B cell (primary cell): ENCODE results near the gene CCL23. TPM values are rescaled to one million over a fixed set of nuclear protein-coding genes. Genes with fewer than 3 reads are reported as not detected.
A peak's percentile ranks its signal among the peaks of the same experiment; 100 is the strongest.

Experiments
- ATAC-seq: fragments of 200-7000 bp; cut with Tn5 transposase; one replicate; pipeline ENCODE4 v1.10.0; 2021; ENCODE audit warnings: low read depth, mild to moderate bottlenecking, moderate number of reproducible peaks, moderate library complexity
- CTCF ChIA-PET: fragments of 350-600 bp; sonication (Branson Sonifier 250); formaldehyde crosslinking; loops from one replicate; lab custom pipeline; 2021; ENCODE audit warnings: antibody characterized with exemption, inconsistent platforms; lab: Charles Lee
- POLR2A ChIA-PET: fragments of 350-600 bp; sonication (Branson Sonifier 250); formaldehyde crosslinking; loops from one replicate; lab custom pipeline; 2021; ENCODE audit warnings: antibody characterized with exemption; lab: Charles Lee
- DNase-seq: peaks from one replicate; pipeline ENCODE4 v3.0.0; 2013
- H2AFZ ChIP-seq: 2 replicates; pipeline ENCODE4 v1.6.1; 2012; ENCODE audit warnings: mild to moderate bottlenecking, low read depth, low read length; ENCODE audit not compliant: insufficient read depth, poor library complexity, severe bottlenecking
- H3K27ac ChIP-seq, 2 donors: 1 replicate in 1 of 2; 2 replicates in 1 of 2; pipeline ENCODE4 v1.5.1; 2012 to 2013; ENCODE audit warnings: low read length in 2 of 2, mild to moderate bottlenecking in 2 of 2, moderate library complexity in 1 of 2
- H3K27me3 ChIP-seq, 4 experiments: fragments of 200-600 bp in 1 of 4; sonication (generic) in 1 of 4; replicated peaks in 1 of 4; 1 replicate in 2 of 4; 2 replicates in 2 of 4; pipeline versions ENCODE4 v1.6.1 to v1.7.0; 2013 to 2016; ENCODE audit warnings: low read length in 3 of 4, mild to moderate bottlenecking in 2 of 4, mixed read lengths in 1 of 4, moderate library complexity in 1 of 4; ENCODE audit not compliant: insufficient read depth in 4 of 4, control insufficient read depth in 3 of 4; ENCODE audit errors: control extremely low read depth in 1 of 4
- H3K36me3 ChIP-seq, 2 experiments: replicated peaks in 1 of 2; 1 replicate in 1 of 2; 2 replicates in 1 of 2; pipeline versions ENCODE4 v1.6.1 to v1.7.1; 2013; ENCODE audit warnings: low read length in 1 of 2; ENCODE audit not compliant: insufficient read depth in 2 of 2, control insufficient read depth in 1 of 2; ENCODE audit errors: control extremely low read depth in 1 of 2, extremely low read depth in 1 of 2
- H3K4me1 ChIP-seq, 2 donors: fragments of 200-600 bp in 1 of 2; sonication (generic) in 1 of 2; 1 replicate in 1 of 2; 2 replicates in 1 of 2; pipeline versions ENCODE4 v1.5.1 to v1.6.1; 2013 to 2017; ENCODE audit warnings: low read length in 2 of 2; ENCODE audit not compliant: control insufficient read depth in 2 of 2, insufficient read depth in 2 of 2
- H3K4me2 ChIP-seq: replicated peaks from 2 replicates; pipeline ENCODE3; 2012; ENCODE audit warnings: mild to moderate bottlenecking, low read depth, low read length; ENCODE audit not compliant: poor library complexity, severe bottlenecking
- H3K4me3 ChIP-seq, 5 experiments: fragments of 200-600 bp in 1 of 5; sonication (generic) in 1 of 5; 1 replicate in 3 of 5; 2 replicates in 2 of 5; pipeline versions ENCODE4 v1.5.1 to v1.7.0; 2011 to 2016; ENCODE audit warnings: low read length in 4 of 5, mild to moderate bottlenecking in 4 of 5, low read depth in 2 of 5, control low read depth in 1 of 5, moderate library complexity in 1 of 5; ENCODE audit not compliant: insufficient read depth in 1 of 5; ENCODE audit errors: control extremely low read depth in 1 of 5, extremely low read depth in 1 of 5
- H3K79me2 ChIP-seq: fragments of 200-600 bp; sonication (generic); one replicate; pipeline ENCODE4 v1.6.0; 2016; ENCODE audit warnings: low read length; ENCODE audit not compliant: control insufficient read depth, insufficient read depth
- H3K9ac ChIP-seq: fragments of 200-600 bp; sonication (generic); 2 replicates; pipeline ENCODE4 v1.6.1; 2017; ENCODE audit warnings: mild to moderate bottlenecking, low read length, moderate library complexity
- H3K9me3 ChIP-seq, 3 donors: one replicate each; pipeline versions ENCODE4 v1.6.1 to v1.7.1; 2013; ENCODE audit warnings: low read length in 2 of 3; ENCODE audit not compliant: control insufficient read depth in 2 of 3, insufficient read depth in 1 of 3; ENCODE audit errors: control extremely low read depth in 1 of 3
- H4K20me1 ChIP-seq: 2 replicates; pipeline ENCODE4 v1.6.0; 2012; ENCODE audit warnings: mild to moderate bottlenecking, low read length; ENCODE audit not compliant: insufficient read depth, control insufficient read depth, poor library complexity, severe bottlenecking
- H3K27ac Mint-ChIP-seq: one replicate; pipeline ENCODE4 v1.8.0; 2021; ENCODE audit warnings: mixed read lengths
- H3K27me3 Mint-ChIP-seq: one replicate; pipeline ENCODE4 v1.8.0; 2021; ENCODE audit warnings: mixed read lengths
- H3K4me1 Mint-ChIP-seq: one replicate; pipeline ENCODE4 v1.8.0; 2021; ENCODE audit warnings: mixed read lengths
- H3K4me3 Mint-ChIP-seq: one replicate; pipeline ENCODE4 v1.8.0; 2021; ENCODE audit warnings: mixed read lengths
- H3K9me3 Mint-ChIP-seq: one replicate; pipeline ENCODE4 v1.8.0; 2022; ENCODE audit warnings: mixed read lengths; ENCODE audit not compliant: insufficient read depth
- CTCF ChIP-seq: fragments of 200-600 bp; IDR thresholded peaks from one replicate; pipeline ENCODE4 v1.8.0; 2022; ENCODE audit warnings: antibody characterized with exemption, mild to moderate bottlenecking
- EZH2 ChIP-seq: IDR thresholded peaks from 2 replicates; pipeline ENCODE4 v1.6.1; 2012; ENCODE audit warnings: borderline replicate concordance, low read depth, mild to moderate bottlenecking, moderate library complexity, low read length; ENCODE audit not compliant: insufficient read depth, poor library complexity, severe bottlenecking
- WGBS: methylation state at CpG from one replicate; pipeline ENCODE4 v1.1.5; 2013; ENCODE audit warnings: missing lambda C conversion rate; ENCODE audit not compliant: insufficient coverage; 5-methylcytosine and 5-hydroxymethylcytosine counted together
- intact Hi-C: fragments of 100-400 bp; cut with micrococcal nuclease; formaldehyde crosslinking; loops from one replicate; pipeline ENCODE4 v1.10.0; 2022
- polyA plus RNA-seq: library from polyadenylated mRNA; depleted of rRNA; stranded (reverse); fragments of >200 nt; gene quantifications from 2 replicates; pipeline ENCODE4 v1.2.3, GENCODE V29; 2012
- total RNA-seq, 2 donors: library from RNA; stranded (reverse); fragments of 120-200 nt in 1 of 2; gene quantifications; 1 replicate in 1 of 2; 2 replicates in 1 of 2; pipeline versions ENCODE4 v1.2.3 to v1.2.4, GENCODE V29; 2013 to 2022

Gene CCL23
- total and polyA plus RNA-seq, 2 donors (not counting 1 experiment from before 2014, with no cell fraction given) = 0.61 TPM; not detected in 1

- no peak overlapping the region for H3K27ac Mint-ChIP-seq
- Histone ChIP-seq H3K9ac (no peak overlapping the region), H3K36me3 (no peaks in the 10 kb centered on the region), H3K27ac (no peak overlapping the region), H3K4me1 (peaks cover 0 to 3% of the 10 kb centered on the region in 2 donors), H3K27me3 (peaks cover 0 to 3% (median 1%) of the 10 kb centered on the region in 4 experiments), H3K4me3 (no peak overlapping the region), H2AFZ (no peak overlapping the region), H3K9me3 (no peaks in the 10 kb centered on the region), H4K20me1 (no peaks in the 10 kb centered on the region), H3K4me2 (no peak overlapping the region), H3K79me2 (no peaks in the 10 kb centered on the region)
- peaks cover 13% of the 10 kb centered on the region for H3K27me3 Mint-ChIP-seq
- intact Hi-C loops = no loop called here
- H3K4me3 Mint-ChIP-seq = no peak overlapping the region
- peaks cover 4% of the 10 kb centered on the region for H3K4me1 Mint-ChIP-seq
- no peak for TF ChIP-seq CTCF
- TF ChIP-seq EZH2 = no peak
- POLR2A ChIA-PET = no interaction called here
- no peak for ATAC-seq
- H3K9me3 Mint-ChIP-seq = no peaks in the 10 kb centered on the region
- DNase-seq = no peak
- whole genome bisulfite sequencing = 88% methylated on average over 1 of the region's 3 CpGs
- CTCF ChIA-PET = interaction anchor here (0.7 to 15.7 kb wide), 10 partner anchors 11 to 515 kb away, joined by 3 to 639 read pairs (median 6); no protein-coding TSS in a partner anchor
Measured at GRCh38 chr17:35982409-35983191, 35.2 kb downstream of the CCL23 start.

GRCh38 chr17:35981908-35982330 lies 35.9 kb downstream of the CCL23 start:
- CTCF ChIA-PET = interaction anchor here (0.7 to 15.7 kb wide), 8 partner anchors 11 to 516 kb away, joined by 3 to 639 read pairs (median 8); no protein-coding TSS in a partner anchor
- Histone ChIP-seq H3K79me2 (no peaks in the 10 kb centered on the region), H3K9me3 (no peaks in the 10 kb centered on the region), H3K9ac (no peak overlapping the region), H3K4me2 (no peak overlapping the region), H3K36me3 (no peaks in the 10 kb centered on the region), H3K4me3 (no peak overlapping the region), H3K27ac (no peak overlapping the region), H3K4me1 (peaks cover 0 to 3% of the 10 kb centered on the region in 2 donors), H4K20me1 (no peaks in the 10 kb centered on the region), H2AFZ (no peak overlapping the region), H3K27me3 (peaks cover 0 to 3% (median 1%) of the 10 kb centered on the region in 4 experiments)
- Mint-ChIP-seq H3K27me3 (peaks cover 13% of the 10 kb centered on the region), H3K4me1 (peaks cover 8% of the 10 kb centered on the region), H3K9me3 (no peaks in the 10 kb centered on the region), H3K27ac (no peak overlapping the region), H3K4me3 (no peak overlapping the region)
- peak; percentile 33 for ATAC-seq
- intact Hi-C loops = no loop called here
- POLR2A ChIA-PET = no interaction called here
- peak; percentile 27 for DNase-seq
- WGBS = 77% methylated on average over 4 of the region's 4 CpGs
- TF ChIP-seq CTCF (no peak), EZH2 (no peak)
